ENCODE measurements around the gene ROR1.
"Not testable (repeated sequence)": the region's sequence is repeated elsewhere in the genome, so short reads cannot be mapped to it uniquely, and the experiment has no call there.

ROR1 gene

DNA sequence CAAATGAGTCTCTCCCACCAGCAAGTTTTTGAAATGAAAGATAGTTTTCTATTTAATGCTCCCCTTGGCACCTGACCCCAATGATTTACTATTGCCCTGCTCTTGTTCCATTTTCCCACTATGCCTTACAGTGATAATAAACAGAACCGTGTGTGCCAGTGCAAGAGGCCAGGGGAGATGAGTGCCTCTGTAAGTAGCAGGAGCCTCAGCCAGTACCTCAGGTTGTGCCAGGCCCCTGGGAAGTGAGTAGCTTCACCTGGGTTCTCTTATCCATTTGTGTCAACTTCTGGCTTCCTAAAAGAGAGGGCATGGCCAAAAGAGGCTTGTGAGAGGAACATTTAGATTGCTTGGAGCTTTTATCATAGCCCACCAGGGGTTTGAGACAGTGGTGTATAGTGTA lies 3.4 kb upstream of the ROR1 start:
- DNase-seq = no peak

DNA sequence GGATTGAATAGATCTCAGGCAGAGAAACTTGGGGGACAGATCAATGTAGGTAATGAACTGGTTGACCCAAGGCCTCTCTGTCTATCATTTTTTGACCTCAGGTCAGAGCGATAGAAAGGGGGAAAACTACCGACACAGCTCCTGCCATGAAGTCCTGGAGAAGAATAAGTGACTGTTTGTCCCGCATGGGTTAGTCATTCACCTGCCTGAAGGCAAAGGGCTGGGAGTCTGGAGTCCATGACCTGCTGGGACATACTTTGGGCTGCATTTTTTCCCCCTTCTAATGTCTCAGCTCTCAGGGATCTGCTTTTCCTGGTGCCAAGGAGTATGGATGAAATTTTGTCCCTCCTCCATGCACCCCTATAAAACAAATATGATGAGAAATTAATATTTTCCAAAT lies 1.6 kb upstream of the ROR1 start:
- DNase-seq = no peak

DNA sequence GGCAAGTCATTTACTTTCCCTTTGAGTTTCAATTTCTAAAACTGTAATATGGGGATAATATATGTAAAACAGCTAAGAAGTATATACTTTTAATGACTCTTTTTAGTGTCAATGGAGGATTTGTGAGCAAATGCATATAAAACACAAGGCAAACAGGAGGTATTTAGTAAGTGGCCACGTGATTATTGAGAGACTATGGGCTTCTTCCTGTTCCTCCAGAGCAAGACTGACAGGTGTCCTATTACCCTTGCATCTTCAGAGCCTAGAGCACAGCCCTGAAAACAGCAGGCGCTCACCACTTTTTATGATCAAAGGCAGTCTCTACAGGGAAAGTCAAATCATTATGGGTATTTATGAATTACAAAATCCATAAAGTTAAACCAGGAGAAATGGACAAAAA lies 941 bp upstream of the ROR1 start:
- DNase-seq = no peak

DNA sequence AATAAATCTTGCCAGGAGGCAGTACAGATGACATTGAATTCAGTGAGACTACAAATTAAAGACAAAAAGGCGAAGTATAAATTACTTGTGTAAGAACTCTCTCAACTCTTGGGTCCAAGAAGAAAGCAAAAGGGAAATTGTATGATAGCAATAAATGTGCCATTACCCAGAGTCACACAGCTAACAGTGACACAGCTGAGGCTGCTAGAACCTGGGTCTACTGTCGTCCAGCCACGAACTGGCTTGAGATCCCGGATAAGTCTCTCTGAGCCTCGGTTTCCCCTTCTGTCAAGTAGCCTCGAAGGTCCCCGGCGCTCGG lies 362 bp upstream of the ROR1 start:
- DNase-seq = no peak

DNA sequence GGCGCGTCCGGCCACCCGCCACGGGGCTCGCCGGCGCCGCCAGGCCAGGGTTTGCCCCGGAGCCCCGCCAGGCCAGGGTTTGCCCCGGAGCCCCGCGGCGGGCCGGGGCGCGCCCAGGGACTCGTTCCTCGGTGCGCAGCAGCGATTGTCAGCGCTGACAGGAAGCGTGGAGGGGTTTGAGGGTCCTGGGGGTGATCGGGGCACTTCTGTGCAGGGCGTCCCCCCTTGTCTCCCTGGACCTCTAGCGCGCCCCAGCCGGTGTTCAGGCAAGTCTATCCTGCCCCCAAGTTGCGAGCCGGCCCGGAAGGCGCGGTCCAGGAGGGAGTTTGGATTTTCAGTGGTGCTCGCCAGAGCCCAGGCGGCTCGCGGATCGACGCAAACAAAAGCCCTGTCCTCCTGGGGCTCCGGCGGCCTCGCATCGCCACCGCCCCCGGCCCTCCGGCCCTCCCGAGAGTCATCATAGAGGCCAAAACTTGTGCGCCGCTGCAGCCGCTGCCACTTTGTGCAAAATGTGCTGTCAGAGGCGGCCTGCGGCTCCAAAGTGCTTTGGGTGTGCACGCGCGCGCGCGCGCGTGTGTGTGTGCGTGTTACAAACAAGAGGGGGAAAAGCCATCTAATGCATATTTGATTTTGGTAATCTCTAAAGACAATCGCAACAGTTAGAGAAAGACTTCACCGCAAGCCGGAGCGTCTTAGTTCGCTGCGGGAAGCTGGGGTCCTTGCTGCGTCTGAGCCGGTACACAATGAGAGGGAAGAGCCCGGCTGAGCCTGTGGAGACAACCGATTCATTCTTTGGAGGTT lies 1.0 kb downstream of the ROR1 start:
- no peak for DNase-seq

DNA sequence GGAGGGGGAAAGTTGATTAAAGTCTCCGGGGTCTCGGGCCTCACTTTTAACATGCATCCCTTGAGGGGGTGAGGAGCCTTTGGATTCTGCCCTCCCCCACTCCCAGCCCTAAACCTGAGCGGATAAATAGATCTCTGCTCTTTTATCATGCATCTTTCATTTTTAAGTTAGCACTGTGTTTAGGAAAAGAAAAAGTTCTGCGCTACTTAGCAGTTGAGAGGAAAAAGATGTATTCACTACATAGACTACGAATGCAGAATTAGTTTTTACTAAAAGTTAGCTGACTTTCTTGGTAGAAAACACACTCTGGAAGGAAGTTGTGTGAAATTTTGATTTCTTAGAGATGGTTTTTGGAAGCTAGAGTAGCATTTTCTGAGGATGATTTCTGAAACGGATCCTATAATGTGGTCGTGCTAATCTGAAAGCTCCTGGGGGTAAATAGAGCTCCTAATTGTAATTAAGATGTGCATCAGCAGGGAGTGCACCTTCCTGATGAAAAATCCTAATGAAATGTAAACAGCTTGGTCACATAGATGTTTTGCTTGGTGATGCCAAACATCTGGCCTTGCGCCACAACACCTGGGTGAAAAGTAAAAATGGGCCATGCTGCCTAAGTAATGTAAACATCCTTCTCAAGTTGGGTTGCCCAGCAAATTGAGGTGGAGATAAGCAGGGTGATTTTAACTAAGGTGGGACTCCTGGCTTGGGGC lies 1.8 kb downstream of the ROR1 start:
- no peak for DNase-seq

DNA sequence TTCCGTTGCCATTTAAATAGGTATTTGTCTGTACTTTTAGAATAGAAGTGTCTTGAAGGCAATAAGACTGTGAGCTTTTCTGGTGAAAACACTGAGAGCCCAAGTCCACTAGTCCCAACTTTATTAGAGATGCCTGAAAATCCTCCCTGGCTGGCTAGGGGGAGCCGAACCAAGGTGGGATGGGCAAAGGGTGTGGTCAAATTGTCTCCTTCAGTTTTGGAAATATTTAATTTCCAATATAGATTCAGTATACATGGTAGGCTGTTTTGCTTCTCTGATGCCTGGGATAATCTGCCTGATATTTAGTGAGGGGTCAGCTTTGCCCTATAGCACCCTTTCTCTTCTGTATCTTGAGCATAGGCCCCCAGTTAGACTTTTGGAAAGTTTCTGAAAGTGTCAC lies 3.5 kb downstream of the ROR1 start:
- DNase-seq = no peak

DNA sequence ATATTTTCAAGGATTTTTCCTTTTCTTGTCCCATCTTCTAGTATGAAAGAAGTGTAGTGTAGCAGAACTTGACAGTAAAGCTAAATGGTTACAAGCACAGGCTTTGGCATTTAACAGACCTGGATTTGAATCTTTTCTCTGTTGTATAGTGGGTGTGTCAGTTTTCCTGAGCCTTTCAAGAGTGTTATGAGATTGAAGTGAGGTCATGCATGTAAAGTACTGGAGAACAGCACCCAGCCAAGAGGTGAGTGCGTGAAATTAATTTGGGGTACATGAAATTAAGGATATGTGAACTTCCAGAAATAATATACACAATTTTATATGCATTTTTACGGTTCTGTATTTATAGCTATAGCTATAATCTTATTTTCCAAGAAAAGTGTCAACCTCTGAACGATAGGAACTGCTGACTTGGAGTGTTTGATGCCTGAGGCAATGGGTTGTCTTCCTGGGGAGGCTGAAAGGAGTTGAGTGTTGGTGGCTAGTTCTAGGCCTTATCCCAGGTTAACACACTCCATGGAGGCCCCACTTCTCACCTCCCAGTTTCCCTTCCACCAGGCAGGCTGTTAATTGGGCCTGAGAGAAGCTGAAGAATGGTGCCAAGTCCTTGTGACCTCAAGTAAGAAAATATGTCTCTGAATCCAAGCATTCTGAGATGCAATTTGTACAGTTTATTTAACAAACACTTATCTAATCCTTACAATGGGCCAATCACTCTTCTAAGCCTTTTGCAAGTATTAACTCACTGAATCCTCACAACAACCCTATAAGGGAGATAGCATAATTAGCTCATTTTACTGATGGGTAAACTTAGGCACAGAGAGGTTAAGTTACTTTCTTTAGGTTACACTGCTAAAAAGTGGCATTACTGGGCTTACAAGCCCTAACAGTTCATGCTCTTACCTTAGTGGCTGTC lies 4.4 kb downstream of the ROR1 start:
- DNase-seq = no peak

DNA sequence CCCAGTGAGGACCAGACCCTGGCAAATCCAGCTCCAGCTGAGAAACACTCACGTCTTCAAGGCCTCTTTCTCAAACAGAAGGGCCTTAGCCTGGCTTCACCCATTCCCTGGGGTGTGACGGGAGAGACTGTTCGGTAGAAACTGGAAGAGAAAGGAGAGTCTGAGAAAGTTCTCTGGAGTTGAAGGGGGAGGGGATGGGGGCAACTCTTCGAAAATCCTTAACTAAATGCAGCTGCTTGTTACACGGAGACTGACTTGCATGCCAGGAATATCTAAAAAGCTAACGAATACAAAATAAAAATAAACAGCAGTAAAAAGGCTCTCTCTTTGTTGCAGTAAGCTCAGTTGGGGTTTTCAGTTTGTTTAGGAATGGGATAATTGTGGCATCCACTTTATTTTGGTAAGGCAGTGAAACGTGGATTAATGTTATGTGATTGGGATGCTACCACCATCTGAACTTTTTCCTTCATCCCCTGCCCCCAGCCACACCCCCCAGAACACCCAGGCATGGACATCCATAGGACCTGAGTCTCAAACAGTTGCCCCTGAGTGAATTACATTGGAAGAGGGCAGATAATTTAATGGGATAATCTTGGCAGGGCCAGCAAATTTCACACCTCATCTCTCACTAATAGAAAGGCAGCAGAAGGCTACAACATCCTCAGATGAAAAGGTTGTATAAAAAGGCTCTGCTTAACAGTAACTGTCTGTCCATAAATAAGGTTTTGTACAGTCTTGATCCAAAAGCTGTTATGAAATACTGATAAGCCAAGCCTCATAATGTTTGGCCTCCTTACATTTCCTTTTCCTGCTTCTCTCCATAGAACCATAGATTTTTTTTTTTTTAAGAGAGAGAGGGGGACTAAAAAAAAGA lies 5.8 kb downstream of the ROR1 start:
- DNase-seq = no peak

DNA sequence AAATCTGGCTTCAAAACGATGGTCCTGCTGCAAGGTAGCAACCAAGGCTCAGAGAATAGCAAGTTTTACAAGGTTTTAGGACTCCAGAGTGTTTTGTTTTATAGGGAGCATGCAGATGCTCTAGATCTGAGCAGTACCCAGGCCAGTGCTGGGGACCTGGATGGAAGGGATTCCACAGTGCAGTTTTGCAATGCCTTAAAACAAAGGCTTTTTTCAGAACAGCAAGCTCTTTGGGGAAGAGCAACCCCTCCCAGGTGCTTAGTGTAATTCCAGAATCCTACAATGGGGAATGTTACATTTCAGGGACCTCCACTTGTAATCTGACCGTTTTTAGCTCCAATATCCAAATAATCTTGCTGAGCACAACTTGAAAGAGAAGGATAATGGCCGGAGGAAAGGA lies 6.7 kb downstream of the ROR1 start:
- DNase-seq = no peak

DNA sequence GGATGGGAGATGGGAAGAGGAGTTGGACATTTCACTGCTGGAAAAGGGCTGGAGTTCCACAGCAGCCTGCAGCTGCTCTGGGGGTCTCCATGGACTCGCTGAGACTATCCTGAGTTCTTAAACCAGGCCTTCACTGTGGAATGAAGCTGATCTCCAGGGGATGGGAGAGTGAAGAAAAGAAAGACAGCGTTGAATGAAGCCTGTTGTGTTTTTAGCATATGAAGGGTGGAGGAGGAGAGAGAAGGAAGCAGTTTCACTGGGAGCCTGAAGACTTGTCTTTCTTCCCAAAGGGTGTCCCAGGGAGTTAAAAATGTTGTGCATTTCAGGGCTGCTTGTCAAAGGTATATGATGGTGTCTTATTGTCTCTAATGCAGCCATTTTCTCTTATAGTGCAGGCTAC lies 9.2 kb downstream of the ROR1 start:
- DNase-seq = no peak

DNA sequence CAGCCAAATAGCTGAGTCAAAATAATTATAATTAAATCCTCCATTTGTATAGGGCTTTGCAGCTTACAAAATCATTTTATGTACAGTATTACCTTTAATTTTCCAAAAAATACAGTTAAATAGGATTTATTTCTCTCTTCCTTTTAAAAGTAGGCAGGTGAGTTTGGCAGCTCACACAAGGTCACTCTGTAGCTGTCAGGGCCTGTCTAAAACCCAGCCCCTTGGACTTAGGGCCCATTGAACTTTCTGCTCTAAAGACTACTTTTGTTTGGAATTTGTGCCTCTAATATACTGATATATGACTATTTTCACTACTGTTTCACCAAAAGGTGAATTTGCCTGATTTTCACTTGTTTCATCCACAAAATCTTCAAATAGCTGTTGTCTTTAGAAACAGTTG lies 10.3 kb downstream of the ROR1 start:
- DNase-seq = no peak

DNA sequence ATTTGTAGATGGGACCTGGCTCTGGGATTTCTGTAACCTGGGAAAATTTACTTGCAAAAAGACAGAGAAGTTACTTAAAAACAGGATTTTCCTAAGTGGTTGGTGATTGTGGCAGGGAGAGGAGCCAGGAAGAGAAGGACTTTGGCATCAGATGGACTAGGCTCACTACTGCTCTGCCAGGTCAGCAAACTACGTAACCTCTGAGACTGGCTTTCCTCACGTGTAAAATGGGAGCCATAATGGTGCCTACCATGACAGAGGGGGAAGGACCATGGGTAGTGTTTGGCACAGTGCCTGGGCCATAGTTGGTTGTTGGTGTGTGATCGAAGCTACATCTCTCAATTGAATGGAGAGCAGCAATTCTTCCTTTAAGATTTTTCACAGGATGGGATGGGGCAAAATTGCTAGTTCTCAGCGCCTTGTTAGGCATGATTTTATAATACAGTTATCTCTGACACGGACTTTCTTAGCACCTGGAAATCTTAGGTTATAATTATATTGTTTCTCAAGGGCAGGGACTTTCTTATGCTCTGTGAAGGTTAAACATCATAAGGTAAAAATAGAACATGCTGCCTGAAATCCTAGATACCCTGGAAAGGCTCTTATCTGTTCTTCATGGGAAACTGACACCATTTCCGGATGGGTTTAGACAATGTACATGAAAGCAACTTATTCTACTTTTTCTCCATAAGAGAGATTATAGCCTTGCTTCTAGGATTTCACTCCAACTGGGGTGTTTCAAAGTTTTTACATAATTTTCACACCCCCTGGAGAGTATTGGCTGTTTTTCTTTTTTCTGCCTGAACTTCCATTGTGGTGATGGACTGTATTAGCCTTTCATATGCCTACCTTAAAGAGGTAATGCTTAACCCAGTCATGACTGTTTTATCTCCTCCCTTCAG lies 10.9 kb downstream of the ROR1 start:
- DNase-seq = no peak

DNA sequence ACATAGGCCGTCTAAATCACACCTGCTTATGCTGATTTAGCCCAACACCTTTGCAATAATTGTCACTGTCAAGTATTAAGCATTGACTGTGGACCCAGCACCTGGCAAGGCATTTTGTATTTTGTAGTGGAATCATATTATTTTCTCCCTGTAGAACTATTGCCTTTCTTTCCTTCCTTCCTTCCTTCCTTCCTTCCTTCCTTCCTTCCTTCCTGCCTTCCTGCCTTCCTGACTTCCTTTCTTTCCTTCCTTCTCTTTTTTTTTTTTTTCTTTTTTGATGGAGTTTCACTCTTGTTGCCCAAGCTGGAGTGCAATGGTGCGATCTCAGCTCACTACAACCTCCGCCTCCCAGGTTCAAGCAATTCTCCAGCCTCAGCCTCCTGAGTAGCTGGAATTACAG lies 13.5 kb downstream of the ROR1 start:
- not testable (repeated sequence) for DNase-seq

DNA sequence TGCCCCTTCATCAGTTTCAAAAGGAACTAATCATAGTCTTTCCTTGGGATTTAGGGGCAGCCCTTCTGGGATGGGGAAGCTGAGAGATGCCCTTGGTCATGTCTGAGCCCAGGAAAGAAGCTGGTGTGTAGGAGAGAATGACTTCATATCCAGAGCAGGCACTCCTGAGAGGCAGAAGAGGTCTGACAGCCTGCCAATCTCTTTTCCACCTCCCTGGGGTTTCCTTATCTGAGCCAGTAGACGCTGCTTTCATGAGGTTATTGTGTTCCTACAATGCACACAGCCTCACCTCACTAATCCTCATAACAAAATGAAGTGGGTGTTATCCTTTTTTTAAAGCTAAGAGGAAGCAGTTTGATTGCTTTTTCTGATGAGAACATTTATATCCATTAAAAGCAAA lies 14.1 kb downstream of the ROR1 start:
- DNase-seq = no peak

DNA sequence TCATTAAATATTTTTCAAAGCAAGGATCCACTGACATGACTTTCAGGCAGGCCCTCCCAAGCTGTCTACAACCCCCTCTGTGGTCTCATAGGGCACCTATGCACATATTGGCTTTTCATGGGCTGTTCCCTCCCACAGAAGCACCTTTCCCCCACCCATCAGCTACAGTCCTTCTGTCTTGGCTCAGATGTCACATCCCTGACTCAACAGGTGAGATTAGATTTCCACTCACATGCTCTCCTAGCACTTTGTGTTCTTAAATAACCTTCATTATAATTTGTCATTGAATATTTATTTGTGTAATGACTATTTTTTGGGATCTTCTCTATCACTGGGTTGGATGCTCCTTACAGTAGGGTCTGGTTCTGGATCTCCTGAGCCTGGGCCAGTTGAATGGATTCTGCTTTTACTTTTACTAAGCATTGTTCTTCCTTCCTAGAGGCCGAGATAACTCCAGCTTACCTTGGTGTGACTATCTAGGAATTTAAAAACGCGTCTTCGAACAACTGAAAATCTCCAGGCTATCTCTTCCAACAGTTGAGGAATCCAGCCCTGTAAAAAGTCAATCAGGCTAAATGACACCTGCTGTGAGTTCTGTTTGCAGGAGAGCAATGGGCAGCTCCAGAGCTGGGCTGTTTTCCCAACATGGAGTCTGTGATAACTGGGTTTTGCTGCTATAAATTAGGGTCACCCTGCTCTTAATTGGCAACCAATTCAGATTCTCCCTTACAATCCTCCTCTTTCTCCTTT lies 16.2 kb downstream of the ROR1 start:
- DNase-seq = no peak

DNA sequence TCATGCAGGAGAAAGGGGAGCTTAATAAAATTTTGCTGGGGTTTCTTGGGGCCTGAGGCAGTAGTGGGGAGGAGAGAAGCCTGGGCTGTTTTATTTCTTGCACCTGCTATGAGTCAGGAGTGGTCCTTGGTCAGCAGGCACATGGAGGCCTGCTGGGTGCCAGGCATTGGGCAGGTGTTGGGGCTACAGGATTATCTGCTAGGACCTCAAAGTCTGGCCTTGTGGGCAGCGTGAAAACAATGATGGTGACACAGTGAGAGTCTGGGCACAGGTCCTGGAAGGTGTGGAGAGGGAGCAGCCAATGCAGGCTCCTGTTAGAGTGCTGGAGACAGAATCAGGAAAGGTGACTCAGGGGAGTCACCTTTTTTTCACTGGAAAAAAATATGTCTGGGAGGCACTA lies 17.2 kb downstream of the ROR1 start:
- no peak for DNase-seq

DNA sequence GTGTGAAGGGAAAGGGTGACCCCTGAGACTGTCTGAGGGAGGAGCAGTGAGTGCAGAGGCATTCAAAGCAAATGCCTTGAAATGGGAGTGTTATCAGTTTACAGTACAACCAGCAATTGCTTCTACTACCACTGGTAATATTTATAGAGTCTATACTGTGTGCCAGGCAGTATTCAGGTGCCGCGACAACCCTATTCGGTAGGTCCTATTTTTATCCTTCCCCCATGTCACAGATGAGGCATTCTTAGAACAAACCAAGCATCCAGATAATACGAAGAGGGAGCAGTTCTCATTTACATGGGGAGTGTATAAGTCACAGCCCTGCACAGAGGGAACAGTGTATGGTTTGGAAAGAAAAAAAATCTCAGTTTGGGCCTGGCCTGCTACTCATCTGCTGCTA lies 18.3 kb downstream of the ROR1 start:
- no peak for DNase-seq

DNA sequence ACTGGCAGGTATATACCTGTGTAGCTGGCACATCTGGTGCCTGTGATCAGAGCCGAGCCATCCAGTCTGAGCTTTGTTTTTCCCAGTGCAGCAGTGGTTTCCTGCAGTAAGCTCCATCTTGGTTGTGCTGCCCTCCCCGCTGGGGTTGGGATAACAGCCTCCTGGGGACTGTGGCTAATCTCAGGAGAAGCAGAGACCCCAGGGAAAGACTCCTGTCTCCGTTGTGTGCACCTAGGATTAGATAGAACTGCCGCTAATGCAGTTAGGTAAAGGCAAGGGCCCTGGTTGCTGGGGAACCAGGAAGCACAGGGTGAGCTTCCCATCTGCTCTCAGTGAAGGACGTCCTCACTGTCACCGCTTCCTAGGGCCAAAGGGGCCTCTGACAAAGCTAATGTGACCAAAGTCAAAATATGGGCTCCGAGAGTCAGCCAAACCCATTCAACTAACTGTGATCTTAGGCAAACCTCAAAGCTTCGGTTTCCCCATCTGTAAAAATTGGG lies 20.0 kb downstream of the ROR1 start:
- no peak for DNase-seq

DNA sequence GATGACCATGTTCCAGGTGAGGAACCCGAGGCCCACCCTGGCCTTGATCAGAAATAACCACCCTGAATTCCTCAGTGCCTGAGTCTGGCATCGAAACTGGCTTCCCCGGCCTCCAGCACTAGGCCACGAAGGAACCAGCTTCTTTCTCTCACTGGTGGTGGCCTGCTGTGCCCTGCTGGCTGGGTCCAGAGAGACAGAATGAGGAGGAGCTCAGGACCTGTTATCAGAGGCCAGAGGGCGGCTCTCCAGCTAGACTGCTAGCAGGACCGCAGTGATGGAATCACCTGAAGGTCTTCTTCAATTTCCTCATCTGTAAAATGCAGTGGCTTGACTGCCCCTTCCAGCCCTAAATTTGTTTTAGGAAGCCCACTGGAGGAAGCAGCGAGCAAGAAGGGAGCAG lies 20.5 kb downstream of the ROR1 start:
- DNase-seq = no peak

DNA sequence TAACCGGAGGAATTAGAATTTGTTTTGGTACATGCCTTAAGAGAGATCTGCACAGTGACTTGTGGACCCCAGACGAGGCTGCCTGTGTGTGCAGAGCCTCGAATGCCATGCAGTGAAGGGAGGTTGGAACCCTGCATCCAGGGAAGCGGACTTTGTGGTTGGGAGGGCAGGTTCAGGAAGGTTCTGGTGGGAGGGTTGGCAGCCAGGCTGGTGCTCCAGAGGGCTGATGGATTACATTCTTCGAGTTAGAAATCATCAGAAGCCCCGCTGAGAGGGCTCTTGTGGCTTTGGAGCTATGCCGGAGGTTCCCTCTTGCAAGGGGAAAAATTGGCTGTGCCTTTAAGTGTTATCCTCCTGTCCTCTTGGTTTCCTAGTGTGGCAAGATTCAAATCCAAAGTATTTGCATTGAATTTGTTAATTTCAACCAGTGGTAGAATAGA lies 21.1 kb downstream of the ROR1 start:
- no peak for DNase-seq

All from activated T-cell treated with anti-CD3 and anti-CD28 coated beads for 4 hours (primary cell).